ENCODE data around the gene TBC1D24. TPM values are rescaled to one million over a fixed set of nuclear protein-coding genes. Genes with fewer than 3 reads are reported as not detected.

Gene TBC1D24
- total RNA-seq, 2 experiments from 2014 or later: 36.1 to 38.2 TPM

DNA sequence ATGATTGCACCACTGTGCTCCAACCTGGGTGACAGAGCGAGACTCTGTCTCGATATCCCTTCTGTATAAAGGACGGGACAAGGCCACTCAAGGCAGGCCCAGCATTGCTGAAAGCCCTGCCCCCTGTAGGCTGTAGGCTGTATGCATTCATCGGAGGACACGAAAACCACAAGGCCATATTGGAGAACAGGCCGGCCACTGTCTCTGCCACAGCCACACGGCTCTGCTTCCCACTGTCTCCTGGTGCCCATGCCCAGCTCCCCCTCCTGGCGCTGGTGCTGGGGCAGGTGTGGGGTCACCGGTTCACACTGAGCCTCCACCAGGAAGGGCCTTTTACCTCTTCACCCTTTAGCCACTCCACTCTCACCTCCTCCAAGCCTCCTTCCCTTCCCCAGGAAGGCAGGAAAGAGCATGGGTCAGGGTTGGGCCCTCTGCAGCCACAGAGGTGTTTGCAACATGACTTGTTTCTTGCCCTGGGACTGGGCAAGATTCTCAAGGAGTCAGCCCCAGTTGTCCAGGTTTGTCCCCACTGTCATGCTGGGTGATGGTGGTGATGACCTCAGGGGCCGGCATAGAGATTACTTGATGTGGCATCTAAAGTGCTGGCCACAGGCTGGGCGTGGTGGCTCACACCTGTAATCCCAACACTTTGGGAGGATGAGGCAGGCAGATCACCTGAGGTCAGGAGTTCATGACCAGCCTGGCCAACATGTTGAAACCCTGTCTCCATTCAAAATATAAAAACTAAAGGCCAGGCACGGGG, 9.1 kb upstream of the TBC1D24 start:
- CTCF ChIA-PET: no interaction called here
- POLR2A ChIA-PET: no interaction called here

DNA sequence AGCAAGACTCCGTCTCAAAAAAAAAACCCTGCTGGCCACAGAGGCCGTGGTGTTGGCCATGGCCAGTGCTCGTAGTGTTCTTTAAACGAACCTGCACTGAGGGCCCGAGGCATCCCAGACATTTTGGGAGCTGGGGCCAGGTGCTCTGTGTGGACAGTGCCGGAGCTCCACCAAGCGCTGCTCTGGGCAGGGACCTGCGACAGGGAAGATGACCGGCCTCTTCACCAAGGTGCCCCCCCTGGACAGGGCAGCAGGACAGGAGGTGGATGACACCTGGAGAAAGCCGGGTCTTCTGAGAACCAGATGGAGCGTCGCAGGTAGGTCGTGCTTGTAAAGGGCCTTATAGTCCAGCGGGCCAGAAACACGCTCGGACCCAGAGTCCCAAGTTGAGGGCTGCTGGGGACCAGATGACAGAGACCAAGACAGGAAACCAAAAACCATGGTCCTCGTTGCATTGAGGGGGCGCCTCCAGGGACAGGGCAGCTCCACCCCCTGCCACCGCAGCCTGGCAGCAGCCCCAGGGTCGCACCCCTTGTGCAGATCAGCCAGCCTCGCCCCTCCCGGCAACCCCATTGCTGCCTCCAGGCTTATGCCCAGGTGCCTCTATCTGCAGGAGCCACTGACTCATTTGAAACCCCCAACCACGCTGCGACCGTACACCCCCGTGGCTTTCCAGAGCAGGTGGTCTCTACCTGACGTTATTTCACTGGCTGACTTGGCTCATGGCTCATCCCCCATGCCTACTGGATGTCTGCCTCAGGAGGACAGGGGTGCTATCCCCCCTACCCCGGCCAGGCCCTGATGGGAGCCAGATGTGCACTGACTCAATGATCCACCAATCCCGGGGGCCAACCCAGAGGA, 8.0 kb upstream of the TBC1D24 start:
- ChIA-PET CTCF (interaction anchor here (1.0 kb wide), 1 partner anchor 34 kb away, joined by 3 read pairs; no protein-coding TSS in a partner anchor), POLR2A (no interaction called here)

DNA sequence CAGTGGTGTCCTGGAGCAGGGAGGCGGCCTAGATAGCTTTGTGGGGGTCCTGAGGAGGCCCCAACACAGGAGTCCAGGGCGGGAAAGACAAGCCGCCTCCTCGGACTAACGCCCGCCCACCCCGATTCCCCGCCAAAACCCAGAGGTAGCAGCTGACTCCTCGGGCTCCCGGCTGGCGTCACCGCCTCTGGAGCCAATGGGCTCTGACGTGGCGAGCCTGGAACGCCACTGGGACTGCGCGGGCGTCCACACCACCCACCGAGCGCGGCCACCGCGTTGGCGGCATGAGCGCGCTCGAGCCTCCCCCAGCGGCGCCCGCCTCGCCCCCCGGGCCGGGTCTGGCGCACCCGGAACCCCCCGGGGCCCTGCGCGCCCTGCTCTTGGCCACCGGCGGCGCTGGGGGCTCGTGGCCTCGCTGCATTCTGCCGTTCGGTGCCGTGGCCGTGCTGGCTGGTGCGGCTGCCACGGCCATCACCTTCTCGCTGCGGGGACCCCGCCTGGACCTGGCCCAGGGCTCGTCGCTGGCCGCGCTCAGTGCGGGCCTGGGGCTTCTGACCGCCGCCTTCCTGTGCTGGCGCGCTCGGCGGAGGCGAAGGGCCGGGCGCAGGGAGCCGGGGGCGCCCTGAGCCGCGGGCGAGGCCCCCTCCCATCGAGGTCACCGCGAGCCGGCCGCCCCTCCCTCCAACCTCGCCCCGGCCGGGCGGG, 7.2 kb upstream of the TBC1D24 start:
- ChIA-PET POLR2A (interaction anchor here (1.2 kb wide), 1 partner anchor 46 kb away, joined by 5 read pairs; the partner anchor contains the start of gene ATP6V0C), CTCF (interaction anchor here (0.7 to 1.0 kb wide), 3 partner anchors 34 to 1835 kb away, joined by 3 to 4 read pairs (median 3); no protein-coding TSS in a partner anchor)

DNA sequence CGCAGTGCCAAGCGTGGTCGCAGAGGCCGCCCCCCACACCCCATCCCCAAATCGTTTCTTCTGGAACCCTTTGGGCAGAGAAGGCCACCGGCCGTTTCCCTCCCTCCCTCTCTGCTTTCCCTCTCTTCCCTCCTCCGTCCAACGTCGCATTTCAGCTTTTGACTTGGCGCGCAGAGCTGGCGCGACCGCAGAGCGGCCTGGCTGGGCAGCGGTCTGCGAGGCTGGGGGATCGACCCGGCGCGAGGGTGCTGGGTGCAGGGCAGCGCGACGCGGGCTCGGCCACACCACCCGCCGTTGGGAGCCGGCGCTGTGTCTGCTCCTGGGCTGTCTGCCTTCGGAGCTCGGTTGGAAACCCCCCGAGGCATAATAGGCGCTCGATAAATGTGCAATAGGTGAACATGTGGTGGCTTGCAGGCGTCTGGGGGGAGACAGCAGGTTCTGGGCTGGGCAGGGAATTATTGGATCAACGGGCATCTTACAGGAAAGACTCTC, 6.6 kb upstream of the TBC1D24 start:
- ChIA-PET POLR2A (interaction anchor here (1.2 to 1.3 kb wide), 2 partner anchors 8 to 45 kb away, joined by 5 to 6 read pairs; partner anchors contain the start of genes ATP6V0C and TEDC2), CTCF (interaction anchor here (0.7 to 1.0 kb wide), 3 partner anchors 8 to 1836 kb away, joined by 3 to 4 read pairs (median 3); partner anchors contain the start of gene TEDC2)

DNA sequence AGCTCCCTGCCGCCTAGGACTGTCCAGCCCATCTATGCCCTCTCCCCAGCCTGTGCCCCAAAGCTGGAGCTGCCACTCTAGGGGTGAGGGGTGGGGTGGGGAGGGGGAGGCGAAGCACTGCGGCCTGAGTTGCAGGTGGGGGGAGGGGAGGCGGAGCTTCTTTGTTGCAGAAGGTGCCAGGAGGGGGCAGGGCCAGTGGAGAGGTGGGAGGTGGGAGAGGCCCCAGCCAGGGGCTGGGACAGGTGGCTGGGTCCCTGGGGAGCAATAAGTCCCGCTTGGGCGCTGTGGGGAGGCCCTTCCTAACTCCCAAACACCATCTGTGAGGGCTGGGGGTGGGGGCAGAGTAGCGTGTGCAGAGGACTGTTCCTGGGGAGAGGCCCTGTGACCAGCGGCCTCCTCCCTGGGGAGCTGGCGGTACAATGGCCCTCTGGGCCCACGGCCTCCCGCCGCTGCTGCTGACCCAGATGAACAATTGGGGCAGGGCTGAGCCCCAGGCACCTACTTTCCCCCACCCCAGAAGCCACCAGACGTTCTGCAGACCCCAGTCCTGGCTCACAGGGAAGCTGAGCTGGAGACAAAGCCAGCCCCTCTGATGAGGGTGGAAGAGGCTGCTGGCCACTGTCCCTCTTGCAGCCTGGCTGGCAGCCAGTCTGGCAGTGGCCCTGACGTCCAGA, 6.1 kb upstream of the TBC1D24 start:
- ChIA-PET POLR2A (interaction anchor here (0.6 to 1.3 kb wide), 3 partner anchors 9 to 316 kb away, joined by 3 to 6 read pairs (median 5); partner anchors contain the start of genes ATP6V0C and TEDC2), CTCF (interaction anchor here (0.7 to 1.0 kb wide), 3 partner anchors 9 to 1836 kb away, joined by 3 to 4 read pairs (median 3); partner anchors contain the start of gene TEDC2)

DNA sequence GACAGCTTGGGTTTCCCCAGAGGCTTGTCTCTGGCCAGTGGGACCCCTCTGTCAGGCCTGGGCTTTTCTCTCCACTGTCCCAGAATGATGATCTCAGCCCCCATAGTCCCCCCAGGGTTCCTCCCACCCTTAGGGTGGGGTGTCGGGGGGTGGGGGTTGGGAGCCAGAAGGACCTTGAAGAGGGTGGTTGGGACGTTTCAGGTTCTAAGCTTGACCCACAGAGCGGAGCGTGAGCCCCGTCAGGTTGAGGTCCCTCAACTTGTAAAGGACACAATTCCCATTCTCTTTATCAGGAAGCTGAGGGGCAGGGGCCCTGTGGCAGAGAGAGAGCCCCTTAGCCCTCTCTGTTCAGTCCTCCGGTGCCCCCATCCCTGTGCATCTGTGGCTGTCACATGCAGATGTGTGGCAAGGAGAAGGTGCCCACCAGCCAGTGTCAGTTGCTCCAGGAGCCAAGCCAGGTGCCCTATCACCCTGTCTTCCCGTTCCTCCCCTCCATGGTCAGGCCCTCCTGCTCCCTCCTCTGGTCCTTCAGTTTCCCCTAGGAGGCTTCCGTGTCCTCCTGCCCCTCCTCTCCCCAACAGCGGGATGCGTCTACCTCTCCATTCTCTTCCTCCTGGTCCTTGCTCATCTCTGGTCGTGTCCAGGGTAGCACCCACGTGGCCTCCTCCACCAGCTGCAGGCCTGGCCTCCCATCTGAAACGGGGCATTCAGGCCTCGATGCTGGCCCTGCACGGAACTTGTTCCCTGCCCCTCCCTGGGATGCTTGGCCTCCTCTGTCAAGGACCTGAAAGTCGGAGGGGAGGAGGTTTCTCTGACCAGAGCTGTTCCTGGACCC, 5.3 kb upstream of the TBC1D24 start:
- CTCF ChIA-PET: interaction anchor here (0.8 to 1.6 kb wide), 4 partner anchors 10 to 129 kb away, joined by 3 to 4 read pairs (median 4); partner anchors contain the start of genes ABCA3 and TEDC2

DNA sequence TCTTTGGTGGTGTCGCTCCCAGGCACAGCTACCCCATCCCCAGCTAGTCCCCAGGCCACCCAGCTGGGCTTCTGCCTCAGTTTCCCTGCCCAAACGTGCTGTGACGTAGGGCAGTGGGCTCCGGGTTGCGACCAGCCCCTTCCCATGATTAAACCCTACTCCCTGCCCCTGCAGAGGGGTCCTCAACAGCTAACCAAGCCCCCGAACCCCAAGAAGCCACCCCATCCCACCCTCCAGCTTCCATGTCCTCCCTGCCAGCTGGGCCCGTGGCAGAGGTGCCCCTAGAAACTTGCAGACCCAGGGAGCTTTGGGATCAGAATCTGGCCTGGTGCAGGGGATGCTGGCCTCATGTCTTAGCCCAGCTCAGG, 4.7 kb upstream of the TBC1D24 start:
- ChIA-PET POLR2A (no interaction called here), CTCF (interaction anchor here (0.8 to 1.6 kb wide), 3 partner anchors 31 to 130 kb away, joined by 4 read pairs; partner anchors contain the start of gene ABCA3)

More for the DNA sequence above, 5.3 kb upstream of the TBC1D24 start:
- POLR2A ChIA-PET: interaction anchor here (0.6 to 1.3 kb wide), 2 partner anchors 10 to 315 kb away, joined by 3 to 6 read pairs; partner anchors contain the start of gene TEDC2

DNA sequence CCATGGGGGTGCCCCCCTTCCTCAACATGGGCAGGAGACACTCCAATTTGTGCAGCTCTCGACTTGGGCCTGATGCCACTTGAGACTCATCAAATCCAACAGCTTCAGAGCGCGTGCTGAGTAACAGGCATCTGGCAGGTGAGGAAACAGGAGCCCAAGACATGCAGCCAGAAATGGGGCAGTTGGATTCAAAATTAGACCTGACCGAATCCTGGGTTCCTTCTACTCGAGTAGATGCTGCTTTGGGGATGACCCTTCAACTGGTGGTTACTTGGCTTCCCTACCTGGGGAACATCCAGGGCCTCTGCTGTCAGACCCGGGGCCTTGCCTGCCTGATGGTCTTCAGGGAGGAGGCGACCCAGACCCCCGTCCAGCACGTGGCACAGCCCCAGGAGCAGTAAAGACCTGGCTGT, 4.3 kb upstream of the TBC1D24 start:
- ChIA-PET POLR2A (interaction anchor here (0.7 kb wide), 1 partner anchor 11 kb away, joined by 3 read pairs; the partner anchor contains the start of gene TEDC2), CTCF (interaction anchor here (0.8 to 1.6 kb wide), 3 partner anchors 30 to 130 kb away, joined by 4 read pairs; partner anchors contain the start of gene ABCA3)

DNA sequence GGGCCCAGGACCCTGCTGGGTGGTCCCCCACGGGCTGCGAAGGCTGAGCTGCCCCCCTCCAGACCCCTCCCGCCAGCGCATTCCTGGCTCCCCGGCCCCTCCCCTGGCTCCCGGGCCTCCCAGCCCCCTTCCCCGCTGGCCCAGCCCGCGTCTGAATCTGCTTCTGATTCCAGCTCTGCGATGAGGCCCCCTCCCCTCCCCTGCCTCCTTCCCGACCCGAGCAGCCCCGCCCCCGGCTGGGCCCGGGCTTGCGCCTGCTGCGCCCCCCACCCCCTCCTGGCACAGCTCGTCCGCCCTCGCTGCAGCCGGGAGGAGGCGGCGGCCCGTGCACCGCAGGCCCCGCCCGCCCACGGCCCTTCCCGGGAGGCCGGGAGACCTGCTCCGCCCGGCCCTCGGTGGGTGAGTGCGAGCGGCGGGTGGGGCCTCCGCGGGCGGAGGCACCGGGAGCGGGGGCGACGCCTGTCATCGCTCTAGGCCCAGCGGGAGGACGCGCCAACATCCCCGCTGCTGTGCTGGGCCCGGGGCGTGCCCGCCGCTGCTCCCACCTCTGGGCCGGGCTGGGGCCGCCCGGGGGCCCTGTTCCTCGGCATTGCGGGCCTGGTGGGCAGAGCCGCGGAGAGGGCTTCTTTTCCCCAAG, 3.8 kb upstream of the TBC1D24 start, which contains the start of gene NTN3:
Gene NTN3, plus strand, starts transcription at position 282 of the 637 bp plus-strand sequence. CDS start 405 bp downstream, outside the sequence.
- POLR2A ChIA-PET: interaction anchor here (0.7 kb wide), 1 partner anchor 11 kb away, joined by 3 read pairs; the partner anchor contains the start of gene TEDC2
- CTCF ChIA-PET: interaction anchor here (1.1 to 1.6 kb wide), 2 partner anchors 40 to 131 kb away, joined by 4 read pairs; partner anchors contain the start of gene ABCA3

DNA sequence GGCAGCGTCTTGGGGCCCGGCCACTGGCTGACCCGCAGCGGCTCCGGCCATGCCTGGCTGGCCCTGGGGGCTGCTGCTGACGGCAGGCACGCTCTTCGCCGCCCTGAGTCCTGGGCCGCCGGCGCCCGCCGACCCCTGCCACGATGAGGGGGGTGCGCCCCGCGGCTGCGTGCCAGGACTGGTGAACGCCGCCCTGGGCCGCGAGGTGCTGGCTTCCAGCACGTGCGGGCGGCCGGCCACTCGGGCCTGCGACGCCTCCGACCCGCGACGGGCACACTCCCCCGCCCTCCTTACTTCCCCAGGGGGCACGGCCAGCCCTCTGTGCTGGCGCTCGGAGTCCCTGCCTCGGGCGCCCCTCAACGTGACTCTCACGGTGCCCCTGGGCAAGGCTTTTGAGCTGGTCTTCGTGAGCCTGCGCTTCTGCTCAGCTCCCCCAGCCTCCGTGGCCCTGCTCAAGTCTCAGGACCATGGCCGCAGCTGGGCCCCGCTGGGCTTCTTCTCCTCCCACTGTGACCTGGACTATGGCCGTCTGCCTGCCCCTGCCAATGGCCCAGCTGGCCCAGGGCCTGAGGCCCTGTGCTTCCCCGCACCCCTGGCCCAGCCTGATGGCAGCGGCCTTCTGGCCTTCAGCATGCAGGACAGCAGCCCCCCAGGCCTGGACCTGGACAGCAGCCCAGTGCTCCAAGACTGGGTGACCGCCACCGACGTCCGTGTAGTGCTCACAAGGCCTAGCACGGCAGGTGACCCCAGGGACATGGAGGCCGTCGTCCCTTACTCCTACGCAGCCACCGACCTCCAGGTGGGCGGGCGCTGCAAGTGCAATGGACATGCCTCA, 3.1 kb upstream of the TBC1D24 start:
- CTCF ChIA-PET: no interaction called here
- POLR2A ChIA-PET: interaction anchor here (0.5 kb wide), 1 partner anchor 63 kb away, joined by 5 read pairs; no protein-coding TSS in a partner anchor

DNA sequence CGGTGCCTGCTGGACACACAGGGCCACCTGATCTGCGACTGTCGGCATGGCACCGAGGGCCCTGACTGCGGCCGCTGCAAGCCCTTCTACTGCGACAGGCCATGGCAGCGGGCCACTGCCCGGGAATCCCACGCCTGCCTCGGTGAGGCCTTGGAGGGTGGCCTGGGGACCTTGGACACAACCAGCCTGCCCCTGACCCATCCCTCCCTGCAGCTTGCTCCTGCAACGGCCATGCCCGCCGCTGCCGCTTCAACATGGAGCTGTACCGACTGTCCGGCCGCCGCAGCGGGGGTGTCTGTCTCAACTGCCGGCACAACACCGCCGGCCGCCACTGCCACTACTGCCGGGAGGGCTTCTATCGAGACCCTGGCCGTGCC, 2.5 kb upstream of the TBC1D24 start:
- ChIA-PET POLR2A (interaction anchor here (0.5 kb wide), 1 partner anchor 62 kb away, joined by 5 read pairs; no protein-coding TSS in a partner anchor), CTCF (no interaction called here)

DNA sequence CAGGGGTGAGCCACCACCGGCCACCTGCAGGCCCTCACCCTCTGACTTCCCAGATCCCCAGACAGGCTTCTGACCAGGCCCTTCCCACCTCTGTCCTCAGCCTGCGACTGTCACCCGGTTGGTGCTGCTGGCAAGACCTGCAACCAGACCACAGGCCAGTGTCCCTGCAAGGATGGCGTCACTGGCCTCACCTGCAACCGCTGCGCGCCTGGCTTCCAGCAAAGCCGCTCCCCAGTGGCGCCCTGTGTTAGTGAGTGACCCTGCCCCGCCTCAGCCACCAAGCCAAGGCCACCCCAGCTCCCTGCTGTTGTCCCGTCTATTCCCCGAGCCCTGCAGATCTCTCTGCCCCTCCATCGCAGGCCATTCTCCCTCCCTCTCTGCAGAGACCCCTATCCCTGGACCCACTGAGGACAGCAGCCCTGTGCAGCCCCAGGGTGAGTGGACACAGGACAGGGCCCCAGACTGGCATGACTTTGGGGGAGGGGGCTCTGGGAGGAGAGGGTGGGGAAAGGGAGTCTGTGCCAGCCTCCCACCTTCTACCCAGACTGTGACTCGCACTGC, 2.0 kb upstream of the TBC1D24 start:
- CTCF ChIA-PET: interaction anchor here (1.1 kb wide), 1 partner anchor 43 kb away, joined by 3 read pairs; no protein-coding TSS in a partner anchor
- POLR2A ChIA-PET: interaction anchor here (0.5 kb wide), 1 partner anchor 68 kb away, joined by 5 read pairs; no protein-coding TSS in a partner anchor

DNA sequence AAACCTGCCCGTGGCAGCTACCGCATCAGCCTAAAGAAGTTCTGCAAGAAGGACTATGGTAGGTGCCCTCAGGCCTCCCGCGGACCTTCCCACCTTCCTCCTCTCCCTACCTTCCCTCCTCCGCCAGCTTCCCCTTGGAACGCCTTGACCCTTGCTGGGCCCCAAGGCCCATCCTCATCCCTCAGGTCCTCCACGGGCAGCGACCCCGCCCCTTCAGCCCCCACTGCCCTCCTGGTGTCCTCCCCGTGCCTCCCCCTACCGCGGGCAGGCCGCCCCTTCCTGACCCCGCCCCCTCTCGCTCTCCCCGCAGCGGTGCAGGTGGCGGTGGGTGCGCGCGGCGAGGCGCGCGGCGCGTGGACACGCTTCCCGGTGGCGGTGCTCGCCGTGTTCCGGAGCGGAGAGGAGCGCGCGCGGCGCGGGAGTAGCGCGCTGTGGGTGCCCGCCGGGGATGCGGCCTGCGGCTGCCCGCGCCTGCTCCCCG, 1.4 kb upstream of the TBC1D24 start:
- ChIA-PET CTCF (interaction anchor here (1.1 kb wide), 1 partner anchor 42 kb away, joined by 3 read pairs; no protein-coding TSS in a partner anchor), POLR2A (interaction anchor here (0.5 to 1.9 kb wide), 3 partner anchors 14 to 69 kb away, joined by 4 to 8 read pairs (median 5); partner anchors contain the start of gene TEDC2)

DNA sequence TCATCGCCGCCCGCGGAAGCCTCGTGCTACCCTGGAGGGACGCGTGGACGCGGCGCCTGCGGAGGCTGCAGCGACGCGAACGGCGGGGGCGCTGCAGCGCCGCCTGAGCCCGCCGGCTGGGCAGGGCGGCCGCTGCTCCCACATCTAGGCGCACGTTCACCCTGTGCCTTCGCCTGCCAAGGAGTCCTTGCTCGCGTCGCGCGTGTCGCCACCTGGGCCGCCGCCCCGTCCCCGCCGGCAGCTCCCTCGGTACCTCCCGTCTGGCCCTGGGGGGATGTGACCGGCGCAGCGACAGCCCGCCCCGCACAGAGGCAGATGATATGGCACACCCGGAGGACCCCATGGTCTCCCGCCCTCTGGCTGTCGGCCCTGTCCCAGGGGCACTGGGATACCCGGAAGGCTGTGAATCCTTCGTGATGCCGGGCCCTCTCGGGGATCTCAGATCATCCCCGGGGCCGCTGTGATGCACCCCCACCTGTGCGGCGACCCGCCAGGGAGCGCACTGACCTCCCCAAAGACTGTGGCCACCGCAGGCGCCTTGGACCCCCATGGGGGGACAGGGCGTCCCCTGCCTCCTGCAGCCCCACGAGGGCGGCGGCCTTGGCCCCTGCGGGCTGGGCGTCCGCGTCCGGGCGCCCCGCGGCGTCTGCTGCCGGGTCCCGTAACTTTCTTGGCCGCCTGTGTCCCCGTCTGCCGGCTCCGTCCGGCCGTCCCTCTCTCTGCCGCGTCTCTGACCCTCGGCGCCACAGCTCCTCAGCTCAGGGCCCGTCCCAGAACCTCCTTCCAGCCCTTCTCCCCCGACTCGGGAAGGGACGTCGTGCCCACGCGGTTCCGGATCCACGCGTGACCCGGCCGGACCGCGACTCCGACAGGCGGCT, 689 bp upstream of the TBC1D24 start:
- ChIA-PET CTCF (interaction anchor here (0.7 to 1.1 kb wide), 3 partner anchors 14 to 41 kb away, joined by 3 to 6 read pairs (median 3); no protein-coding TSS in a partner anchor), POLR2A (interaction anchor here (0.9 to 1.9 kb wide), 3 partner anchors 15 to 46 kb away, joined by 4 to 8 read pairs (median 4); partner anchors contain the start of genes AMDHD2 and TEDC2)
